ENCODE data around the gene CBX8. TPM values are rescaled to one million over a fixed set of nuclear protein-coding genes. Genes with fewer than 3 reads are reported as not detected.

Gene CBX8
- total and polyA plus RNA-seq, 2 of the 13 experiments (the other 11 are each of a cell fraction or from before 2014, with no cell fraction given): 0.34 to 12.6 TPM

- TF ChIP-seq, protein P1, sequence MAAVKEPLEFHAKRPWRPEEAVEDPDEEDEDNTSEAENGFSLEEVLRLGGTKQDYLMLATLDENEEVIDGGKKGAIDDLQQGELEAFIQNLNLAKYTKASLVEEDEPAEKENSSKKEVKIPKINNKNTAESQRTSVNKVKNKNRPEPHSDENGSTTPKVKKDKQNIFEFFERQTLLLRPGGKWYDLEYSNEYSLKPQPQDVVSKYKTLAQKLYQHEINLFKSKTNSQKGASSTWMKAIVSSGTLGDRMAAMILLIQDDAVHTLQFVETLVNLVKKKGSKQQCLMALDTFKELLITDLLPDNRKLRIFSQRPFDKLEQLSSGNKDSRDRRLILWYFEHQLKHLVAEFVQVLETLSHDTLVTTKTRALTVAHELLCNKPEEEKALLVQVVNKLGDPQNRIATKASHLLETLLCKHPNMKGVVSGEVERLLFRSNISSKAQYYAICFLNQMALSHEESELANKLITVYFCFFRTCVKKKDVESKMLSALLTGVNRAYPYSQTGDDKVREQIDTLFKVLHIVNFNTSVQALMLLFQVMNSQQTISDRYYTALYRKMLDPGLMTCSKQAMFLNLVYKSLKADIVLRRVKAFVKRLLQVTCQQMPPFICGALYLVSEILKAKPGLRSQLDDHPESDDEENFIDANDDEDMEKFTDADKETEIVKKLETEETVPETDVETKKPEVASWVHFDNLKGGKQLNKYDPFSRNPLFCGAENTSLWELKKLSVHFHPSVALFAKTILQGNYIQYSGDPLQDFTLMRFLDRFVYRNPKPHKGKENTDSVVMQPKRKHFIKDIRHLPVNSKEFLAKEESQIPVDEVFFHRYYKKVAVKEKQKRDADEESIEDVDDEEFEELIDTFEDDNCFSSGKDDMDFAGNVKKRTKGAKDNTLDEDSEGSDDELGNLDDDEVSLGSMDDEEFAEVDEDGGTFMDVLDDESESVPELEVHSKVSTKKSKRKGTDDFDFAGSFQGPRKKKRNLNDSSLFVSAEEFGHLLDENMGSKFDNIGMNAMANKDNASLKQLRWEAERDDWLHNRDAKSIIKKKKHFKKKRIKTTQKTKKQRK (IDR thresholded peaks at IDR 0.05; ENCODE audit: low read length): no peak
- no peak for TF ChIP-seq ZNF44 (CRISPR knock-in tag; IDR thresholded peaks at IDR 0.05)
- no peak for TF ChIP-seq DR1 (CRISPR knock-in tag; IDR thresholded peaks at IDR 0.05)
- TF ChIP-seq, protein P2, sequence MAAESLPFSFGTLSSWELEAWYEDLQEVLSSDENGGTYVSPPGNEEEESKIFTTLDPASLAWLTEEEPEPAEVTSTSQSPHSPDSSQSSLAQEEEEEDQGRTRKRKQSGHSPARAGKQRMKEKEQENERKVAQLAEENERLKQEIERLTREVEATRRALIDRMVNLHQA (CRISPR knock-in tag; IDR thresholded peaks at IDR 0.05): no peak
- TF ChIP-seq SCMH1 (CRISPR knock-in tag; IDR thresholded peaks at IDR 0.05; ENCODE audit: borderline replicate concordance): no peak
- TF ChIP-seq IRX3 (CRISPR knock-in tag; IDR thresholded peaks at IDR 0.05; ENCODE audit: borderline replicate concordance, low read depth): no peak
- no peak for TF ChIP-seq SRSF9 (IDR thresholded peaks at IDR 0.05; ENCODE audit: borderline replicate concordance, insufficient read depth, low read depth, low read length, poor library complexity, severe bottlenecking)
- 0 out of 2 replicates have a peak, but pooled peaks have one; percentile 19 for TF ChIP-seq ZMAT3 (CRISPR knock-in tag; conservative IDR thresholded peaks at IDR 0.05)
- TF ChIP-seq, protein P3, sequence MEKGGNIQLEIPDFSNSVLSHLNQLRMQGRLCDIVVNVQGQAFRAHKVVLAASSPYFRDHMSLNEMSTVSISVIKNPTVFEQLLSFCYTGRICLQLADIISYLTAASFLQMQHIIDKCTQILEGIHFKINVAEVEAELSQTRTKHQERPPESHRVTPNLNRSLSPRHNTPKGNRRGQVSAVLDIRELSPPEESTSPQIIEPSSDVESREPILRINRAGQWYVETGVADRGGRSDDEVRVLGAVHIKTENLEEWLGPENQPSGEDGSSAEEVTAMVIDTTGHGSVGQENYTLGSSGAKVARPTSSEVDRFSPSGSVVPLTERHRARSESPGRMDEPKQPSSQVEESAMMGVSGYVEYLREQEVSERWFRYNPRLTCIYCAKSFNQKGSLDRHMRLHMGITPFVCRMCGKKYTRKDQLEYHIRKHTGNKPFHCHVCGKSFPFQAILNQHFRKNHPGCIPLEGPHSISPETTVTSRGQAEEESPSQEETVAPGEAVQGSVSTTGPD (CRISPR knock-in tag; IDR thresholded peaks at IDR 0.05): peak; percentile 41; the same call in 1 of the 2 replicates
Measured at GRCh38 chr17:79811868-79812352, 15.0 kb upstream of the CBX8 start (continued).

Data from HepG2 (cell line).